ENCODE data around the gene IFNA17. TPM values are rescaled to one million over a fixed set of nuclear protein-coding genes. Genes with fewer than 3 reads are reported as not detected.
"Not testable (repeated sequence)": the region's sequence is repeated elsewhere in the genome, so short reads cannot be mapped to it uniquely, and the experiment has no call there.

IFNA17 gene
- total and polyA plus RNA-seq, 9 donors: not detected

DNA sequence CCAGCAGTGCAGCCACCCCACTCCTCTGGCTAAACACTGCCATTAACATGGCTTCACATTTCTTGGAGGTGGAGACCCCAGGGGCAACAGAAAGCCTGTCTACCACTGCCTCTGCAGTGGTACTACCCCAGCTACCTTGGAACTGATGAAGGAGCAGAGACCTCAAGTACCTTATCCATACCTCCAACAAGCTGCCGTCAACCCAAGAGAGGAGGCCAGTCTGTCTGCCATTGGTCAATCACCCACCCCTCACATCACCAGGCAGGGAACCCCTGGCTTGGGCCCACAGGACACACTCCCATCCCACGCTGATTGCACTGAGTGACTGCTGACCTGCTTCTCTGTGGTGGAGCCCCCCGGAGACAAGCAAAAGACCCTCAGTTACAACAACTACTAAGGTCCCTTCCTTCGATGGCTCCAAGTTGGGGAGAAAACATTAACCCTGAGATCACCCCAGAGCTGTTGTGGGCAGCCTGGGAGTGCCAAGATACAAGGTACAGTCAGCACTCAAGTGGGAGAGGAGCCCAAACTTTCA is 6.2 kb upstream of the IFNA17 start:
- Histone ChIP-seq H3K4me3 (no peak overlapping the region), H3K27me3 (no peaks in the 10 kb centered on the region), H3K36me3 (no peaks in the 10 kb centered on the region), H3K9me3 (no peaks in the 10 kb centered on the region), H3K27ac (no peak overlapping the region), H3K4me1 (ENCODE audit: insufficient read depth) (no peaks in the 10 kb centered on the region)
- DNase-seq: no peak
- 74 to 83% (median 78%) methylated on average over 4 of the region's 4 CpGs for WGBS, 3 donors
- intact Hi-C loops (cut with DNase I): no loop called here
- TF ChIP-seq, protein P1, sequence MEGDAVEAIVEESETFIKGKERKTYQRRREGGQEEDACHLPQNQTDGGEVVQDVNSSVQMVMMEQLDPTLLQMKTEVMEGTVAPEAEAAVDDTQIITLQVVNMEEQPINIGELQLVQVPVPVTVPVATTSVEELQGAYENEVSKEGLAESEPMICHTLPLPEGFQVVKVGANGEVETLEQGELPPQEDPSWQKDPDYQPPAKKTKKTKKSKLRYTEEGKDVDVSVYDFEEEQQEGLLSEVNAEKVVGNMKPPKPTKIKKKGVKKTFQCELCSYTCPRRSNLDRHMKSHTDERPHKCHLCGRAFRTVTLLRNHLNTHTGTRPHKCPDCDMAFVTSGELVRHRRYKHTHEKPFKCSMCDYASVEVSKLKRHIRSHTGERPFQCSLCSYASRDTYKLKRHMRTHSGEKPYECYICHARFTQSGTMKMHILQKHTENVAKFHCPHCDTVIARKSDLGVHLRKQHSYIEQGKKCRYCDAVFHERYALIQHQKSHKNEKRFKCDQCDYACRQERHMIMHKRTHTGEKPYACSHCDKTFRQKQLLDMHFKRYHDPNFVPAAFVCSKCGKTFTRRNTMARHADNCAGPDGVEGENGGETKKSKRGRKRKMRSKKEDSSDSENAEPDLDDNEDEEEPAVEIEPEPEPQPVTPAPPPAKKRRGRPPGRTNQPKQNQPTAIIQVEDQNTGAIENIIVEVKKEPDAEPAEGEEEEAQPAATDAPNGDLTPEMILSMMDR (IDR thresholded peaks at IDR 0.05): no peak
- no peak for TF ChIP-seq EP300 (IDR thresholded peaks at IDR 0.05)

DNA sequence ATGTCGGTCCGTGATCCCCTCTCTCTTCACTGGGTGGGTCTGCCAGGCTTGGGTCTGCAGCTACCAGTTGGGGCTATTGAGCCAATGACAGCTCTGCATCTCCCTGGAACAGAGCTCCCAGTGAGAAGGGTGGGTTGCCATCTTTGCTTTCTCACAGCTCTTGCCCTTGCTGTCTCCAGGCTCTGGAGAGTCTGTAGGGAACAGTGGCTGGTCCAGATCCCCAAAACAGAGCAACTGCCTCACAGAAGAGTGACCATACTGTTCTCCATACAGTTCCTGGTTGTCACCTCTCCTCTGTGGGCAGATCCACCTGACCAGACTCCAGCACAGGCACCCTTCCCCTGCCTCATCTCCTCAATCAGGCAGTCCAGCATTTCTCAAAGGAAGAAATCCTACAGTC is 5.2 kb upstream of the IFNA17 start:
- no peak for DNase-seq
- Histone ChIP-seq H3K4me1 (ENCODE audit: insufficient read depth) (no peaks in the 10 kb centered on the region), H3K27ac (no peak overlapping the region), H3K9me3 (no peaks in the 10 kb centered on the region), H3K36me3 (no peaks in the 10 kb centered on the region), H3K4me3 (no peak overlapping the region), H3K27me3 (no peaks in the 10 kb centered on the region)
- intact Hi-C loops (cut with DNase I): no loop called here
- TF ChIP-seq, protein P1 (IDR thresholded peaks at IDR 0.05): no peak
- TF ChIP-seq POLR2A (IDR thresholded peaks at IDR 0.05) (no peak), EP300 (IDR thresholded peaks at IDR 0.05) (no peak)
- 83 to 92% (median 92%) methylated on average over 2 of the region's 2 CpGs for WGBS, 3 donors

- DNase-seq; H3K4me3 ChIP-seq; H3K9me3 ChIP-seq; H3K27me3 ChIP-seq; H3K4me1 ChIP-seq (ENCODE audit: insufficient read depth); H3K36me3 ChIP-seq; H3K27ac ChIP-seq; intact Hi-C loops (cut with DNase I): not testable (repeated sequence)
- WGBS, 3 donors: 72 to 92% (median 88%) methylated on average over 1 of the region's 1 CpG
Observed at GRCh38 chr9:21217211-21217610, 10.8 kb downstream of the IFNA17 start, which contains the start of gene IFNA16. Gene IFNA16 (minus strand): TSS chr9:21217311. CDS start chr9:21217305, 6 bp downstream.

- H3K36me3 ChIP-seq; H3K9me3 ChIP-seq; DNase-seq; H3K27ac ChIP-seq; H3K27me3 ChIP-seq; H3K4me3 ChIP-seq; intact Hi-C loops (cut with DNase I); H3K4me1 ChIP-seq (ENCODE audit: insufficient read depth): not testable (repeated sequence)
- 43 to 51% (median 45%) methylated on average over 5 of the region's 5 CpGs for WGBS, 3 donors
Observed at GRCh38 chr9:21213411-21214326, 14.4 kb downstream of the IFNA17 start.

DNA sequence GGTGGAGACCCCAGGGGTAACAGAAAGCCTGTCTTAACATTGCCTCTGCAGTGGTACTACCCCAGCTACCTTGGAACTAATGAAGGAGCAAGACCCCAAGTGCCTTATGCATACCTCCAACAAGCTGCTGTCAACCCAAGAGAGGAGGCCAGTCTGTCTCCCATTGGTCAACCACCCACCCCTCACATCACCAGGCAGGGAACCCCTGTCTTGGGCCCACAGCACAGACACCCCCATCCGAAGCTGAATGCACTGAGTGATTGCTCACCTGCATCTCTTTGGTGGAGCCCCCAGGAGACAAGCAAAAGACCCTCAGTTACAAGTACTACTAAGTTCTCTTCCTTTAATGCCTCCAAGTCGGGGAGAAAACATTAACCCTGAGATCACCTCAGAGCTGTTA is 15.9 kb downstream of the IFNA17 start:
- intact Hi-C loops (cut with DNase I); H3K36me3 ChIP-seq; H3K9me3 ChIP-seq; H3K4me3 ChIP-seq; DNase-seq; H3K27ac ChIP-seq; H3K4me1 ChIP-seq (ENCODE audit: insufficient read depth); H3K27me3 ChIP-seq: not testable (repeated sequence)
- WGBS, 3 donors: 51 to 60% (median 55%) methylated on average over 1 to 2 of the region's 2 CpGs

- H3K4me3 ChIP-seq; H3K27ac ChIP-seq; H3K36me3 ChIP-seq; H3K4me1 ChIP-seq (ENCODE audit: insufficient read depth); intact Hi-C loops (cut with DNase I); H3K9me3 ChIP-seq; DNase-seq; H3K27me3 ChIP-seq: not testable (repeated sequence)
- WGBS, 3 donors: 82 to 95% (median 89%) methylated on average over 2 of the region's 2 CpGs
Observed at GRCh38 chr9:21210782-21211181, 17.2 kb downstream of the IFNA17 start.

Data from ovary (tissue), 9 donors.